SU-DHL-6 (cell line): Measurements from ENCODE around the gene TGFBRAP1.

Source experiments
- H2AFZ ChIP-seq: fragments of 200-600 bp; sonication (generic); 2 replicates; pipeline ENCODE4 v1.6.1; 2014; ENCODE audit warnings: low read depth, mild to moderate bottlenecking, moderate library complexity, mixed read lengths, antibody characterized with exemption, low read length; ENCODE audit not compliant: severe bottlenecking
- H3F3A ChIP-seq: fragments of 200-600 bp; shearing (Covaris generic); 2 replicates; pipeline ENCODE4 v1.6.0; 2016; ENCODE audit warnings: antibody characterized with exemption, mild to moderate bottlenecking; ENCODE audit not compliant: insufficient read depth
- H3K27ac ChIP-seq: fragments of 200-600 bp; sonication (generic); 2 replicates; pipeline ENCODE4 v1.5.1; 2016; ENCODE audit warnings: low read depth, mild to moderate bottlenecking, low read length, moderate library complexity, mixed read lengths
- H3K27me3 ChIP-seq: fragments of 200-600 bp; sonication (generic), shearing (Covaris generic); 2 replicates; pipeline ENCODE4 v1.6.0; 2014; ENCODE audit warnings: mild to moderate bottlenecking, low read length
- H3K36me3 ChIP-seq: fragments of 200-600 bp; sonication (generic); 2 replicates; pipeline ENCODE4 v1.6.1; 2014; ENCODE audit warnings: mild to moderate bottlenecking, low read length, mixed read lengths
- H3K4me2 ChIP-seq: fragments of 300-600, 200-600 bp; shearing (Covaris generic), sonication (generic); 2 replicates; pipeline ENCODE4 v1.6.0; 2014; ENCODE audit warnings: low read length, low read depth, mild to moderate bottlenecking; ENCODE audit not compliant: poor library complexity, severe bottlenecking
- H3K4me3 ChIP-seq: fragments of 200-600 bp; sonication (generic); 2 replicates; pipeline ENCODE4 v1.5.1; 2014; ENCODE audit warnings: antibody characterized with exemption, low read length, mild to moderate bottlenecking, mixed read lengths; ENCODE audit not compliant: insufficient read depth, poor library complexity, severe bottlenecking
- H3K79me2 ChIP-seq: fragments of 200-600 bp; sonication (generic); 2 replicates; pipeline ENCODE4 v1.6.1; 2014; ENCODE audit warnings: mild to moderate bottlenecking, low read length, moderate library complexity; ENCODE audit not compliant: insufficient read depth
- H3K9ac ChIP-seq: fragments of 200-600 bp; sonication (generic); 2 replicates; pipeline ENCODE4 v1.7.0; 2014; ENCODE audit warnings: mild to moderate bottlenecking, low read length
- H3K9me2 ChIP-seq: fragments of 200-600 bp; sonication (generic); replicated peaks from 2 replicates; pipeline ENCODE4 v1.6.1; 2014; ENCODE audit warnings: low read length; ENCODE audit not compliant: insufficient read depth
- H3K9me3 ChIP-seq: fragments of 200-600 bp; sonication (generic); 2 replicates; pipeline ENCODE4 v1.6.1; 2014; ENCODE audit warnings: low read length, mixed read lengths; ENCODE audit not compliant: insufficient read depth
- H4K20me1 ChIP-seq: fragments of 200-600 bp; sonication (generic); 2 replicates; pipeline ENCODE4 v1.6.1; 2014; ENCODE audit warnings: low read depth, mild to moderate bottlenecking, antibody characterized with exemption, low read length, moderate library complexity, mixed read lengths
- EZH2phosphoT487 ChIP-seq: fragments of 200-600 bp; sonication (generic), shearing (Covaris generic); conservative IDR thresholded peaks from 2 replicates; pipeline ENCODE4 v1.6.1; 2018; ENCODE audit warnings: mild to moderate bottlenecking, antibody characterized with exemption, low read length, moderate library complexity, mixed read lengths
- TF ChIP-seq, protein P1 (sequence below): fragments of 200-600 bp; sonication (generic); IDR thresholded peaks from one replicate; pipeline ENCODE4 v1.5.1; 2017; ENCODE audit warnings: antibody characterized with exemption, mild to moderate bottlenecking, low read length, moderate library complexity; ENCODE audit not compliant: insufficient read depth, poor library complexity, severe bottlenecking

TGFBRAP1 gene

DNA sequence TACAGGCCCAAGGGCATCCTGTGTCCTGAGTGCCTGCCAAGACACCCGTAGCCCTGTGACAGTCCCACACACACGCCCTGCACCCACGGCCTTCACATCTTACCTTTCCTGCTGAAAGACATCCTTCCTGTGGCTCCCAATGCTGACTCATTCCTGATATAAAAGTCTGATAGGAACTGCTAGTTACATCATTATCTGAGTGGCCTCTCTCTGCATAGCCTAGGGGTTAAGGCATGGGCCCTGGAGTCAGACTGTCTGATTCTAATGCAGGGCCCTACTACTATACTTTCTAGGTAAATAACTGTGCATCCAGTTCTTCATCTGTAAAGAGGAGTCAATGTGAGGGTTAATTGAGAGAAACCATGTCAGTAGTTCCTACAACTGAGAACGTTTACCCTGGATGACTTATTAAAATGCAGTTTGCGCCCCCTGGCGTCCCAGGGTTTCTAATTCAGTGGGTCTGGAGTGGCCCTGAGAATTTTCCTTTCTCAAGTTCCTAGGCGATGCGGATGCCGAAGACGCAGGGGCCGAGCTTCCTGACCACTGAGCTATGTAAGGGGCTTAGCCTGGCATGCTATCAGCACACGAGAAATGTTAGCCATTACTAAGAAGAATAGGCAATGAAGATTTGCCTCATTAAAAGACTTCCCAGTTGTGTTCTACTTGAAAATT is 94.0 kb downstream of the TGFBRAP1 start:
- Histone ChIP-seq H3F3A (no peaks in the 10 kb centered on the region), H3K79me2 (no peaks in the 10 kb centered on the region), H3K27ac (no peak overlapping the region), H3K9me2 (no peaks in the 10 kb centered on the region), H3K9me3 (no peaks in the 10 kb centered on the region), H3K4me3 (no peak overlapping the region), H3K36me3 (no peaks in the 10 kb centered on the region), H3K27me3 (no peaks in the 10 kb centered on the region), H4K20me1 (no peaks in the 10 kb centered on the region), H3K9ac (no peak overlapping the region), H2AFZ (no peak overlapping the region), H3K4me2 (no peak overlapping the region)
- no peak for TF ChIP-seq EZH2phosphoT487
- TF ChIP-seq, protein P1, sequence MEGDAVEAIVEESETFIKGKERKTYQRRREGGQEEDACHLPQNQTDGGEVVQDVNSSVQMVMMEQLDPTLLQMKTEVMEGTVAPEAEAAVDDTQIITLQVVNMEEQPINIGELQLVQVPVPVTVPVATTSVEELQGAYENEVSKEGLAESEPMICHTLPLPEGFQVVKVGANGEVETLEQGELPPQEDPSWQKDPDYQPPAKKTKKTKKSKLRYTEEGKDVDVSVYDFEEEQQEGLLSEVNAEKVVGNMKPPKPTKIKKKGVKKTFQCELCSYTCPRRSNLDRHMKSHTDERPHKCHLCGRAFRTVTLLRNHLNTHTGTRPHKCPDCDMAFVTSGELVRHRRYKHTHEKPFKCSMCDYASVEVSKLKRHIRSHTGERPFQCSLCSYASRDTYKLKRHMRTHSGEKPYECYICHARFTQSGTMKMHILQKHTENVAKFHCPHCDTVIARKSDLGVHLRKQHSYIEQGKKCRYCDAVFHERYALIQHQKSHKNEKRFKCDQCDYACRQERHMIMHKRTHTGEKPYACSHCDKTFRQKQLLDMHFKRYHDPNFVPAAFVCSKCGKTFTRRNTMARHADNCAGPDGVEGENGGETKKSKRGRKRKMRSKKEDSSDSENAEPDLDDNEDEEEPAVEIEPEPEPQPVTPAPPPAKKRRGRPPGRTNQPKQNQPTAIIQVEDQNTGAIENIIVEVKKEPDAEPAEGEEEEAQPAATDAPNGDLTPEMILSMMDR: peak; percentile 76

DNA sequence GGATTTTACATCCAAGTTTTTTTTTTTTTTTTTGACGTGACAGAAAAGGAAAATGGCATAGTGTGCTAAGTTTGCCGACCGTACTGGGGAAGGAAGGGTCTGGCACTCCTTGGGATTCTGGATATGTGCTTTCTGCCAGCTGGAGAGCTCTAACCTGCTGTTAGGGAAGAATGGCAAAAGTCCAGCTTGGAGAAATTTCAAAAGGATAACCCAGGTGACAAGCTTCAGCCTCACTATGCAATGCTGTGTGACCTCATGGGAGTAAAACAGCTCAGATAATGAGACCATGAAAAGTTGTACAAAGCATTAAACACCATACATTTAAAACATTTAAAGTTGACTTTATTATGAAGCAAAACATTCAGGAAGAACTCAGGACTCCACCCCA is 98.3 kb downstream of the TGFBRAP1 start:
- TF ChIP-seq EZH2phosphoT487: no peak
- TF ChIP-seq, protein P1: no peak
- Histone ChIP-seq H3K4me2 (no peak overlapping the region), H3K9me3 (no peaks in the 10 kb centered on the region), H3F3A (no peaks in the 10 kb centered on the region), H3K9me2 (no peaks in the 10 kb centered on the region), H3K9ac (no peak overlapping the region), H3K36me3 (no peaks in the 10 kb centered on the region), H3K27ac (no peak overlapping the region), H3K27me3 (no peaks in the 10 kb centered on the region), H3K4me3 (no peak overlapping the region), H2AFZ (no peak overlapping the region), H4K20me1 (no peaks in the 10 kb centered on the region), H3K79me2 (no peaks in the 10 kb centered on the region)

DNA sequence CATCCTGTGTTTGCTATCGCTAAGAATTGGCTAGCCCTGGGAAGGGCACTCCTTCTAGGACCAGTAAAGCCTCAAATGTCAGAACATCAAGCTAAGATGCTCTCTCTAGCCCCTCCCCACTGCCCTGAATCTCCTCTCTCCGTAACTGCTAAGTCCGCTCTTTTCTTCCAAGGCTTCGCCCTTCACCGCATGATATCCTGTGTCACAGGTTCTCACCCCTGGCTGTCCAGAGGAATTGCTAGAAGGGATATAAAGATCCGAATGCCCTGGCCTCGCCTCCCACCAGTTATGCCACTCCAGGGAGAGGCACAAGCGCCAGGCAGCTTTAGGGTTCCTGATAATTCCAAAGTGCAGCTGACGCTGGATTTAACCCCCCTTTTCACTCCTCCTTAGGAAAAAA is 105.1 kb downstream of the TGFBRAP1 start:
- H3K36me3 ChIP-seq: no peaks in the 10 kb centered on the region
- no peaks in the 10 kb centered on the region for H3K9me3 ChIP-seq
- H2AFZ ChIP-seq: no peak overlapping the region
- H3K27me3 ChIP-seq: no peaks in the 10 kb centered on the region
- H4K20me1 ChIP-seq: no peaks in the 10 kb centered on the region
- H3K9ac ChIP-seq: no peak overlapping the region
- H3K79me2 ChIP-seq: no peaks in the 10 kb centered on the region
- no peak overlapping the region for H3K27ac ChIP-seq
- no peak overlapping the region for H3K4me3 ChIP-seq
- H3K4me2 ChIP-seq: no peak overlapping the region
- TF ChIP-seq, protein P1: no peak
- no peak for TF ChIP-seq EZH2phosphoT487
- H3K9me2 ChIP-seq: no peaks in the 10 kb centered on the region
- no peaks in the 10 kb centered on the region for H3F3A ChIP-seq
